Measurements from ENCODE around the gene MSX2.

The MSX2 gene

GRCh38 chr5:174719793-174720611, 4.4 kb upstream of the MSX2 start:
- no peak for DNase-seq

- no peak for DNase-seq
These were observed 3.5 kb upstream of the MSX2 start for GRCh38 chr5:174720612-174721529.

GRCh38 chr5:174721530-174722432, 2.6 kb upstream of the MSX2 start:
- no peak for DNase-seq

GRCh38 chr5:174722500-174722899, 1.9 kb upstream of the MSX2 start:
- no peak for DNase-seq

- no peak for DNase-seq
These were observed 935 bp upstream of the MSX2 start for GRCh38 chr5:174723315-174723978.

GRCh38 chr5:174723979-174724483, 351 bp upstream of the MSX2 start:
- no peak for DNase-seq

GRCh38 chr5:174725261-174725990, 1.0 kb downstream of the MSX2 start:
- no peak for DNase-seq

GRCh38 chr5:174725991-174726601, 1.7 kb downstream of the MSX2 start:
- no peak for DNase-seq

GRCh38 chr5:174726916-174727793, 2.8 kb downstream of the MSX2 start:
- no peak for DNase-seq

- DNase-seq: no peak
These were observed 3.7 kb downstream of the MSX2 start for GRCh38 chr5:174727794-174728680.

- DNase-seq: no peak
These were observed 4.8 kb downstream of the MSX2 start for GRCh38 chr5:174729075-174729680.

- DNase-seq: no peak
These were observed 7.0 kb downstream of the MSX2 start for GRCh38 chr5:174731214-174732035.

- no peak for DNase-seq
These were observed 7.9 kb downstream of the MSX2 start for GRCh38 chr5:174732036-174733020.

GRCh38 chr5:174733091-174733690, 8.8 kb downstream of the MSX2 start:
- no peak for DNase-seq

GRCh38 chr5:174733836-174734235, 9.5 kb downstream of the MSX2 start:
- no peak for DNase-seq
